ENCODE results near the gene GLRX5. TPM values are rescaled to one million over a fixed set of nuclear protein-coding genes. Genes with fewer than 3 reads are reported as not detected.

The GLRX5 gene
- total RNA-seq, 1 donor from 2014 or later, result 99.9 TPM

- Histone ChIP-seq H3K79me2 (ENCODE audit: low read depth) (peaks cover 47% of the 10 kb centered on the region), H2AFZ (replicated peaks) (no peak overlapping the region), H3K4me3 (no peak overlapping the region), H3K27ac (no peak overlapping the region), H3K9ac (no peak overlapping the region), H3K9me3 (ENCODE audit: low read depth) (no peaks in the 10 kb centered on the region), H3F3A (ENCODE audit: low read depth) (no peaks in the 10 kb centered on the region), H3K4me1 (peaks cover 8% of the 10 kb centered on the region), H3K36me3 (peaks cover under 1% of the 10 kb centered on the region), H4K20me1 (ENCODE audit: low read depth) (peaks cover 33% of the 10 kb centered on the region), H3K4me2 (no peak overlapping the region), H3K27me3 (no peaks in the 10 kb centered on the region)
- Mint-ChIP-seq H3K36me3 (peaks cover 2% of the 10 kb centered on the region), H3K9me3 (no peaks in the 10 kb centered on the region), H3K4me3 (no peak overlapping the region), H3K27ac (no peak overlapping the region), H3K4me1 (peaks cover 9% of the 10 kb centered on the region), H3K27me3 (ENCODE audit: insufficient read depth, low read depth) (no peaks in the 10 kb centered on the region)
- DNase-seq (ENCODE audit: low spot score), result peak; percentile 40
- TF ChIP-seq EZH2 (IDR thresholded peaks at IDR 0.05) (no peak), CTCF (IDR thresholded peaks at IDR 0.05) (peak; percentile 85), EZH2phosphoT487 (IDR thresholded peaks at IDR 0.05) (no peak)
These were observed 7.4 kb upstream of the GLRX5 start for GRCh38 chr14:95527387-95528002.

GRCh38 chr14:95529216-95529615, 5.6 kb upstream of the GLRX5 start:
- Histone ChIP-seq H3K27ac (no peak overlapping the region), H3K9me3 (ENCODE audit: low read depth) (no peaks in the 10 kb centered on the region), H4K20me1 (ENCODE audit: low read depth) (peaks cover 50% of the 10 kb centered on the region), H3K4me2 (no peak overlapping the region), H3F3A (ENCODE audit: low read depth) (peaks cover 1% of the 10 kb centered on the region), H2AFZ (replicated peaks) (no peak overlapping the region), H3K27me3 (no peaks in the 10 kb centered on the region), H3K79me2 (ENCODE audit: low read depth) (peaks cover 65% of the 10 kb centered on the region), H3K36me3 (peaks cover 4% of the 10 kb centered on the region), H3K9ac (no peak overlapping the region), H3K4me3 (no peak overlapping the region), H3K4me1 (peaks cover 20% of the 10 kb centered on the region)
- Mint-ChIP-seq H3K4me3 (no peak overlapping the region), H3K36me3 (peaks cover 2% of the 10 kb centered on the region), H3K4me1 (peaks cover 19% of the 10 kb centered on the region), H3K27ac (no peak overlapping the region), H3K9me3 (no peaks in the 10 kb centered on the region), H3K27me3 (ENCODE audit: insufficient read depth, low read depth) (no peaks in the 10 kb centered on the region)
- TF ChIP-seq CTCF (IDR thresholded peaks at IDR 0.05) (no peak), EZH2phosphoT487 (IDR thresholded peaks at IDR 0.05) (no peak), EZH2 (IDR thresholded peaks at IDR 0.05) (no peak)
- DNase-seq (ENCODE audit: low spot score), result no peak

GRCh38 chr14:95530473-95531276, 4.2 kb upstream of the GLRX5 start:
- DNase-seq (ENCODE audit: low spot score), result no peak
- no peaks in the 10 kb centered on the region for H3K9me3 ChIP-seq (ENCODE audit: low read depth)
- Mint-ChIP-seq H3K27me3 (ENCODE audit: insufficient read depth, low read depth) (no peaks in the 10 kb centered on the region), H3K4me3 (no peak overlapping the region), H3K9me3 (no peaks in the 10 kb centered on the region), H3K27ac (no peak overlapping the region), H3K4me1 (peaks cover 21% of the 10 kb centered on the region), H3K36me3 (peaks cover 2% of the 10 kb centered on the region)
- H3F3A ChIP-seq (ENCODE audit: low read depth), result peaks cover 3% of the 10 kb centered on the region
- H3K4me1 ChIP-seq, result peaks cover 20% of the 10 kb centered on the region
- TF ChIP-seq CTCF (IDR thresholded peaks at IDR 0.05), result no peak
- TF ChIP-seq EZH2phosphoT487 (IDR thresholded peaks at IDR 0.05), result no peak
- TF ChIP-seq EZH2 (IDR thresholded peaks at IDR 0.05), result no peak
- H3K27me3 ChIP-seq, result no peaks in the 10 kb centered on the region
- no peak overlapping the region for H3K4me2 ChIP-seq
- no peak overlapping the region for H2AFZ ChIP-seq (replicated peaks)
- peaks cover 71% of the 10 kb centered on the region for H3K79me2 ChIP-seq (ENCODE audit: low read depth)
- H3K27ac ChIP-seq, result no peak overlapping the region
- no peak overlapping the region for H3K4me3 ChIP-seq
- no peak overlapping the region for H3K9ac ChIP-seq
- peaks cover 56% of the 10 kb centered on the region for H4K20me1 ChIP-seq (ENCODE audit: low read depth)
- H3K36me3 ChIP-seq, result peaks cover 4% of the 10 kb centered on the region

All from neural progenitor cell (in vitro differentiated cells).